HG03378 (cell line): ENCODE measurements around the gene ANAPC4.

Source experiments
- ATAC-seq: cut with Tn5 transposase; IDR thresholded peaks from one replicate; pipeline ENCODE4 v1.9.1; 2021; ENCODE audit warnings: mild to moderate bottlenecking, moderate library complexity; ENCODE audit not compliant: unreplicated experiment

ANAPC4 gene

GRCh38 chr4:25430630-25431029, 53.6 kb downstream of the ANAPC4 start:
- ATAC-seq, result no peak

- ATAC-seq, result no peak
Measured at GRCh38 chr4:25433966-25434827, 57.1 kb downstream of the ANAPC4 start.

- no peak for ATAC-seq
Measured at GRCh38 chr4:25437926-25438325, 60.9 kb downstream of the ANAPC4 start.

DNA sequence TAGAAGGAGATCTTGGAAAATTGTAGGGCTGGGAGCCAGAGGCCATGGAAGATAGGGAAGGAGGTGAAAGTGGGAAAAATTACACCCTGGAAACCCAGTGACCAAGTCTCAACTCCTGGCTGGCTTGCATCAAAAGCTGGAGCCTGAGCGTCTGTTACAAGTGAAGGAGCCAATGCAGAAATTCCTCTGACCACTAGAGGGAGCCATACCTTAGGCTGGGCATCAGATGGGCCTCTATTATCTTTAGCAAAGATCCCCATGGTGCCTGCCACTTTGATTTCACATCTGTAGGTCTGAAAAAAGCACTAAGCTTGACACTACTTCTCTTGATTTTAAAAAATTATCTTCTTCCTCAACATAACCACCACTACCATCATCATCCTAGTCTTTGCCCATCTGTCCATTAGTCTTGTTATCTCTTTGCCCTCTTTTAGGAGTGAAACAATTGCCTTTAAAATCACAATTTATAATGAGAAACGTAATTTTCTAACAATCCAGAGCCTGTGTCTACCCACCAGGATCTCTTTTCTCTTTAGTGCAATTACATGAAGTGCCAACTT, 62.9 kb downstream of the ANAPC4 start:
- peak; percentile 95 for ATAC-seq

- no peak for ATAC-seq
Measured at GRCh38 chr4:25440478-25441030, 63.5 kb downstream of the ANAPC4 start.

- no peak for ATAC-seq
Measured at GRCh38 chr4:25441519-25442117, 64.6 kb downstream of the ANAPC4 start.

GRCh38 chr4:25442863-25443307, 65.8 kb downstream of the ANAPC4 start:
- no peak for ATAC-seq

GRCh38 chr4:25443851-25444250, 66.8 kb downstream of the ANAPC4 start:
- ATAC-seq, result no peak

- no peak for ATAC-seq
Measured at GRCh38 chr4:25446611-25447010, 69.5 kb downstream of the ANAPC4 start.

- no peak for ATAC-seq
Measured at GRCh38 chr4:25448379-25449109, 71.5 kb downstream of the ANAPC4 start.

DNA sequence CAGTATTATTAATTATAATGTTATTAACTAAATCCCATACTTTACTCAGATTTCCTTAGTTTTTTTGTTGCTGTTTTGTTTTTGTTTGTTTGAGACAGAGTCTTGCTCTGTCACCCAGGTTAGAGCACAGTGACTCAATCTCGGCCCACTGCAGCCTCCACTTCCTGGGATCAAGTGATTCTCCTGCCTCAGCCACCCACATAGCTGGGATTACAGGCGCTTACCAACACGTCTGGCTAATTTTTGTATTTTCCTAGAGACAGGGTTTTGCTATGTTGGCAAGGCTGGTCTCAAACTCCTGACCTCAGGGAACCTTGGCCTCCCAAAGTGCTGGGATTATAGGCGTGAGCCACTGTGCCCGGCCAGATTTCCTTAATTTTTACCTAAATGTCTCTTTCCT, 72.2 kb downstream of the ANAPC4 start:
- ATAC-seq, result no peak

DNA sequence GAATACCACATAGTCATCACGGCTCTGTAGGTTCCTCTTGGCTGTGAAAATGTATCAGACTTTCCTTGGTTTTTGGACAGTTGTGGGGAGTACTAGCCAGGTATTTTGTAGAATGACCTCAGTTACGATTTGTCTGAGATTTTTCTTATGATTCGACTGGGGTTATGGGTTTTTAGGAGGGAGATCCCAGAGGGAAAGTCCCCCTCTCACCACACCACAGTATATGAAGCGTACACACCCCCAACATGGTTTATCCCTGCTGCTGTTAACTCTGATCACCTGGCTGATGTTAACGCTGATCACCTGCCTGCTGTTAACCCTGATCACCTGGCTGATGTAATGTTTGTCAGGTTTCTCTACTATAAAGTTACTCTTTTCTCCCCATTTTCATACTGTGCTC, 72.6 kb downstream of the ANAPC4 start:
- peak; percentile 48 for ATAC-seq

GRCh38 chr4:25450491-25450901, 73.4 kb downstream of the ANAPC4 start:
- no peak for ATAC-seq

GRCh38 chr4:25451676-25452075, 74.6 kb downstream of the ANAPC4 start:
- ATAC-seq, result no peak

DNA sequence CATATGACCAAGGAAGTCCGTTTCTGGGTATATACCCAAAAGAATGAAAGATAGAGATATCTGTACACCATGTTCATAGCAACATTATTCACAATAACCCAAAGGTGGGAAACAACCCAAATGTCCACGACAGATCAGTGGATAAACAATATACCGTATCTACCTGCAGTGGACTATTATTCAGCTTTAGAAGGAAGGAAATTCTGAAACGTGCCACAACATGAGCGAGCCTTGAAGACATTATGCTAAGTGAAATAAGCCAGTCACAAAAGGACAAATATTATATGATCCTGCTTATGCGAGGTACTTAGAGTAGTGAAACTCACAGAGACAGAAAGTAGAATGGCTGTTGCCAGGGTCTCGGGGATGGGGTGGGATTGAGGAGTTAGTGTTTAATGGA, 75.0 kb downstream of the ANAPC4 start:
- no peak for ATAC-seq

DNA sequence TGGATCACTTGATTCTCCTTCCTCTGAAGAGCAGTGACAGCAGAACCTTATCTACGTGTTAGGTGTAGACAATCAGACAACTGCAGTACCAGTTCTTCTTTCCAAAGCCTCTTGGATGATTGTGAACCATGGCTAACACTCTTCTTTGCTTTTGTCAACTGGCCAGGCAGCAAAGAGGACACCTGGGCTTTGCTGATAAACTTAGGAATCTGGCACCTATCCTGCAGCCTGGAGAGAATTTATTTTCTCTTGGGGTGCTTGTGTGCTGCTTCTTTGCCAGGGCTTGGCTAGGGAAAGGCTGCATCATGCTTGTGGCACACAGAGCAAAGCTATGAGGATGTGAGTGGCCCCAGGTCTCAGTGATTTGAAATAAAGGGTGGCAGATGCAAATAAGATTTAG, 77.4 kb downstream of the ANAPC4 start:
- no peak for ATAC-seq

GRCh38 chr4:25457053-25457715, 80.1 kb downstream of the ANAPC4 start:
- ATAC-seq, result no peak

- no peak for ATAC-seq
Measured at GRCh38 chr4:25466966-25467697, 90.1 kb downstream of the ANAPC4 start.

- ATAC-seq, result no peak
Measured at GRCh38 chr4:25467843-25468242, 90.8 kb downstream of the ANAPC4 start.
